Thyroid gland (tissue), 4 donors: ENCODE results near the gene CD209. TPM values are rescaled to one million over a fixed set of nuclear protein-coding genes. Genes with fewer than 3 reads are reported as not detected.

ENCODE experiments used
- DNase-seq, 2 donors: peaks; one replicate each; pipeline ENCODE4 v3.0.0-alpha.2; 2019
- H3K27ac ChIP-seq, 3 donors: fragments of 200-600 bp; sonication (generic); 1 replicate in 2 of 3; 2 replicates in 1 of 3; pipeline ENCODE4 v1.5.1; 2016 to 2019; ENCODE audit warnings: mild to moderate bottlenecking in 1 of 3, moderate library complexity in 1 of 3
- H3K27me3 ChIP-seq: fragments of 200-600 bp; sonication (generic); one replicate; pipeline ENCODE4 v1.5.1; 2019
- H3K36me3 ChIP-seq, 2 donors: fragments of 200-600 bp; sonication (generic); one replicate each; pipeline ENCODE4 v1.5.1; 2016 to 2019
- H3K4me1 ChIP-seq, 2 donors: fragments of 200-600 bp; sonication (generic); one replicate each; pipeline ENCODE4 v1.5.1; 2017 to 2019
- H3K4me3 ChIP-seq, 3 donors: fragments of 200-600 bp; sonication (generic); replicated peaks in 1 of 3; 1 replicate in 2 of 3; 2 replicates in 1 of 3; pipeline ENCODE4 v1.5.1; 2016; ENCODE audit warnings: mild to moderate bottlenecking in 1 of 3
- H3K9me3 ChIP-seq: fragments of 200-600 bp; sonication (generic); one replicate; pipeline ENCODE4 v1.5.1; 2017
- POLR2A ChIP-seq, 2 donors: fragments of 450-650 bp; IDR thresholded peaks; one replicate each; pipeline ENCODE4 v1.6.1; 2017; ENCODE audit warnings: antibody characterized with exemption in 2 of 2, mild to moderate bottlenecking in 2 of 2, moderate library complexity in 1 of 2
- WGBS, 2 donors: methylation state at CpG; one replicate each; pipeline ENCODE4 v1.1.5; 2017; 5-methylcytosine and 5-hydroxymethylcytosine counted together
- intact Hi-C: fragments of 100-400 bp; cut with DNase I; formaldehyde crosslinking; loops from one replicate; pipeline ENCODE4 v1.15.1; 2023
- total RNA-seq, 4 donors: library from RNA; depleted of rRNA; stranded (reverse); fragments of >200 nt; gene quantifications; one replicate each; pipeline ENCODE4 v1.2.3, GENCODE V29; 2016
- TF ChIP-seq, protein P1 (sequence below), 6 experiments: fragments of 200-600 bp in 3 of 6; fragments of 450-650 bp in 3 of 6; sonication (generic) in 3 of 6; IDR thresholded peaks; one replicate each; pipeline ENCODE4 v1.5.1; 2016 to 2019; ENCODE audit warnings: antibody characterized with exemption in 6 of 6, mild to moderate bottlenecking in 2 of 6, inconsistent platforms in 1 of 6, moderate library complexity in 1 of 6

CD209 gene
- total RNA-seq, 4 donors from 2014 or later = 1.5 to 6.4 (median 3.3) TPM

DNA sequence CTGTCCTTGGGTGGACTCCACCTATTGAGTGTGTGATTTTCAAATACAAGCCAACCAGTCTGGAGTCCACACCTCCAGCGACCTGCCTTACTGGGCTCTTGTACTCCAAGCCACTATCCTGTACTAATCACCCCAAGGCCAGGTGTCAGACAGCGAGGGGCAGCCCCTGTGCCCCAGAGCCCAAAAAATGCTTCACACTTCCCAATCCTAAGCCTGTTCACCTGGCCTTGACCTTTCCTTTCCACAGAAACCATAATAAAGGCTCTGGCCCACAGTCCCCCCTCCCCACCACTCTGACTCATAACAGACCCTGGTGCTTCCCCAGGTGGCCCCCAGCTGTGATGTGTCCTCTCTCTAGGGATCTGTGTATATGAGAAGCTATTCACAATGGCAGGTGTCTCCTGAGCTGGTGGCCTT is 3.9 kb downstream of the CD209 start:
- no peaks in the 10 kb centered on the region for H3K27me3 ChIP-seq
- no peak for DNase-seq
- WGBS, 2 donors = 63 to 75% methylated on average over 2 of the region's 2 CpGs
- H3K36me3 ChIP-seq = no peaks in the 10 kb centered on the region
- no peak overlapping the region for H3K27ac ChIP-seq
- H3K4me3 ChIP-seq = no peak overlapping the region
- no peaks in the 10 kb centered on the region for H3K4me1 ChIP-seq
- TF ChIP-seq, protein P1, sequence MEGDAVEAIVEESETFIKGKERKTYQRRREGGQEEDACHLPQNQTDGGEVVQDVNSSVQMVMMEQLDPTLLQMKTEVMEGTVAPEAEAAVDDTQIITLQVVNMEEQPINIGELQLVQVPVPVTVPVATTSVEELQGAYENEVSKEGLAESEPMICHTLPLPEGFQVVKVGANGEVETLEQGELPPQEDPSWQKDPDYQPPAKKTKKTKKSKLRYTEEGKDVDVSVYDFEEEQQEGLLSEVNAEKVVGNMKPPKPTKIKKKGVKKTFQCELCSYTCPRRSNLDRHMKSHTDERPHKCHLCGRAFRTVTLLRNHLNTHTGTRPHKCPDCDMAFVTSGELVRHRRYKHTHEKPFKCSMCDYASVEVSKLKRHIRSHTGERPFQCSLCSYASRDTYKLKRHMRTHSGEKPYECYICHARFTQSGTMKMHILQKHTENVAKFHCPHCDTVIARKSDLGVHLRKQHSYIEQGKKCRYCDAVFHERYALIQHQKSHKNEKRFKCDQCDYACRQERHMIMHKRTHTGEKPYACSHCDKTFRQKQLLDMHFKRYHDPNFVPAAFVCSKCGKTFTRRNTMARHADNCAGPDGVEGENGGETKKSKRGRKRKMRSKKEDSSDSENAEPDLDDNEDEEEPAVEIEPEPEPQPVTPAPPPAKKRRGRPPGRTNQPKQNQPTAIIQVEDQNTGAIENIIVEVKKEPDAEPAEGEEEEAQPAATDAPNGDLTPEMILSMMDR (IDR thresholded peaks at IDR 0.05) = no peak
- no peak for TF ChIP-seq POLR2A (IDR thresholded peaks at IDR 0.05)
- intact Hi-C loops = no loop called here
- H3K9me3 ChIP-seq = no peaks in the 10 kb centered on the region

DNA sequence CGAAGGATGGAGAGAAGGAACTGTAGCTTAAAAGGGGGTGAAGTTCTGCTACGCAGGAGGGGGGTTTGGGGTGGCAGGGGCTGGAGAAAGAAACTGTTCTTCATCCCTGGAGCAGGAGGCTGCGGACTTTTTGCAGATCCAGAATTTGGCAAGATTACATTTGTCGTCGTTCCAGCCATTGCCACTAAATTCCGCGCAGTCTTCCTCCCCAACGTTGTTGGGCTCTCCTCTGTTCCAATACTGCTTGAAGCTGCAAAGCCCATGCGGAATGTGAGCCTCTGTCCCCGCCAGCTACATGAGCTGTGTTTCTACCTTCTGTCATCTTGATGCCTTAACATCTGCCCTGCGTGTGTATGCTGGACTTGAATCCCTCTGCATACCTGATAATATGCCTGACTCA is 4.3 kb downstream of the CD209 start:
- no peak for TF ChIP-seq POLR2A (IDR thresholded peaks at IDR 0.05)
- TF ChIP-seq, protein P1 (IDR thresholded peaks at IDR 0.05) = no peak
- Histone ChIP-seq H3K27ac (no peak overlapping the region), H3K27me3 (no peaks in the 10 kb centered on the region), H3K4me1 (no peaks in the 10 kb centered on the region), H3K36me3 (no peaks in the 10 kb centered on the region), H3K9me3 (no peaks in the 10 kb centered on the region), H3K4me3 (no peak overlapping the region)
- intact Hi-C loops = no loop called here
- no peak for DNase-seq
- WGBS, 2 donors = 77 to 85% methylated on average over 11 of the region's 11 CpGs

DNA sequence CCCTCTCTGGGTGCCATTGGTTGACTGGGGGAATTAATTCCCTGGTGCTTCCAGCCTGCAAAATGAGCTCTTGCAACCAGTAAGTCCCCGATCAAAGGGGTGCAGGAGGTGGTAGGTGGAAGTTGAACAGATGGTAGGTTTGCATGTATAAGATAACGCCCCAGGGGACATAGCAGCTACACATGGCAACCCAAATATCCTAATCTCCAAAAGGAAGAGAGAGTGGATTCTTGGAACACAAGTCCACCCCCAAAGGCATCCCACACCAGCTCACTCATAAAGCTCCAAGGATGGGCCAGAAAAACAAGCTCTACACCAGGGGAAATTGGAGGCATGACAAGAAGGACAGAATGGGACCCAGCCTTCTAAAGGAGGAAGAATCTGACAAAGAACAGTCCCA is 4.8 kb downstream of the CD209 start:
- DNase-seq = no peak
- TF ChIP-seq, protein P1 (IDR thresholded peaks at IDR 0.05) = no peak
- TF ChIP-seq POLR2A (IDR thresholded peaks at IDR 0.05) = no peak
- H3K4me1 ChIP-seq = no peaks in the 10 kb centered on the region
- H3K4me3 ChIP-seq = no peak overlapping the region
- no peaks in the 10 kb centered on the region for H3K36me3 ChIP-seq
- H3K27ac ChIP-seq = no peak overlapping the region
- 73 to 76% methylated on average over 2 of the region's 2 CpGs for WGBS, 2 donors
- intact Hi-C loops = no loop called here
- no peaks in the 10 kb centered on the region for H3K9me3 ChIP-seq
- H3K27me3 ChIP-seq = no peaks in the 10 kb centered on the region

DNA sequence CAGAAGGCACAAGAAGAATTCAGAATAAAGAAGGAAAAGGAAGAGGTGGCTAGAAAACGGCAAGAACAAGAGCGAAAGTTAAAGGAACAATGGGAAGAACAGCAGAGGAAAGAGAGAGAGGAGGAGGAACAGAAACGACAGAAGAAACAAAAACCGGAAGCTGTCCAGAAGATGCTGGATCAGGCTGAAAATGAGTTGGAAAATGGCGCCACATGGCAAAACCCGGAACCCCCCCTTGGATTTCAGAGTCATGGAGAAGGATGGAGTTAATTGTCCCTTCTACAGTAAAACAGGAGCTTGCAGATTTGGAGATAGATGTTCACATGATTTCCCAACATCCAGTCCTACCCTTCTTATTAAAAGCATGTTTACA is 6.7 kb downstream of the CD209 start:
- H3K27ac ChIP-seq = no peak overlapping the region
- no peak overlapping the region for H3K4me3 ChIP-seq
- DNase-seq = no peak
- H3K4me1 ChIP-seq = no peaks in the 10 kb centered on the region
- 70 to 83% methylated on average over 6 of the region's 6 CpGs for WGBS, 2 donors
- no peaks in the 10 kb centered on the region for H3K36me3 ChIP-seq
- intact Hi-C loops = no loop called here
- no peaks in the 10 kb centered on the region for H3K9me3 ChIP-seq
- no peaks in the 10 kb centered on the region for H3K27me3 ChIP-seq
- no peak for TF ChIP-seq POLR2A (IDR thresholded peaks at IDR 0.05)
- TF ChIP-seq, protein P1 (IDR thresholded peaks at IDR 0.05) = no peak

DNA sequence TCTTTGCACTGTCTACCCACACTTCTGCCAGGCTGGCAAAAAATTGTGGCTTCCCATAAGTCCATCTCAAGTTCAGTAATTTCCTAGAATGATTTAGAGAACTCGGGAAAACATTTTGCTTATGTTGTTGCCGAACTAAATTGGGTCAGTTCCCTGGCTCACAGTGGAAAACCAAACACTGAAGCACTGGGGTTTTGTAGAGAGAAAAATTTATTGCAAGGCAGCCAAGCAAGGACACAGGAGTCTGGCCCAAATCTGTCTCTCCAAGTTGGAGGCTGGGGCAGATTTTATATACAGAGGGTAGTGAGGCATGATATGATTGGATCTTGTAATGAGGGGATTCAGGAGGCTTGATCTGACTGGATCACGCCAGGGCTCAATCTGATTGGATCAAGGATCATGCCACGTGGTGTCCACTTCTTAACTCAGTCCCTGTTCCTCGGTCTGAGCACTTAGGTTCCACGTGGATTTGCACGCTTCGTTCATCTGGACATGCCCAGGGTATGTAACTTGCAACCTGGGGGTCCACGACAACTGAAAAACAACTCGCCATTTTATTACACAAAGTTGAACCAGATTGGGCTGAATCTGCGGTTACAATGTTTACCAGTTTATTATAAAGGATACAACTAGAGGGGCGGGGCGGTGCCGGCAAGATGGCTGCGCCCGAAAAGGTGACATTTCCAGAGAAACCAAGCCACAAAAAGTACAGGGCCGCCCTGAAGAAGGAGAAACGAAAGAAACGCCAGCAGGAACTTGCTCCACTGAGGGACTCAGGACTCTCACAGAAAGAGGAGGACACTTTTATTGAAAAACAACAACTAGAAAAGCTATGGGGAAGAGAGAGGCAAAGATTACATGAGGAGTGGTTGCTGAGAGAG is 7.3 kb downstream of the CD209 start:
- DNase-seq = no peak
- TF ChIP-seq POLR2A (IDR thresholded peaks at IDR 0.05) = no peak
- TF ChIP-seq, protein P1 (IDR thresholded peaks at IDR 0.05) = no peak
- no peaks in the 10 kb centered on the region for H3K27me3 ChIP-seq
- H3K9me3 ChIP-seq = no peaks in the 10 kb centered on the region
- H3K36me3 ChIP-seq = no peaks in the 10 kb centered on the region
- no peak overlapping the region for H3K27ac ChIP-seq
- no peak overlapping the region for H3K4me3 ChIP-seq
- 76 to 79% methylated on average over 19 of the region's 19 CpGs for WGBS, 2 donors
- intact Hi-C loops = no loop called here
- H3K4me1 ChIP-seq = no peaks in the 10 kb centered on the region
